ENCODE data around the gene VPS51. TPM values are rescaled to one million over a fixed set of nuclear protein-coding genes. Genes with fewer than 3 reads are reported as not detected.

The VPS51 gene
- total RNA-seq, 2 experiments from 2014 or later: 88.0 to 108 TPM

GRCh38 chr11:65109231-65110198 is 13.5 kb downstream of the VPS51 start:
- Mint-ChIP-seq H3K27ac (no peak overlapping the region), H3K36me3 (no peaks in the 10 kb centered on the region), H3K9me3 (no peaks in the 10 kb centered on the region), H3K4me3 (no peak overlapping the region), H3K4me1 (peaks cover 32% of the 10 kb centered on the region), H3K27me3 (no peaks in the 10 kb centered on the region)
- no peak for DNase-seq

- no peak overlapping the region for H3K27ac Mint-ChIP-seq
- no peak overlapping the region for H3K4me3 Mint-ChIP-seq
- H3K9me3 Mint-ChIP-seq: no peaks in the 10 kb centered on the region
- H3K27me3 Mint-ChIP-seq: no peaks in the 10 kb centered on the region
- H3K4me1 Mint-ChIP-seq: peaks cover 35% of the 10 kb centered on the region
- peak; percentile 93 for DNase-seq
- peaks cover 3% of the 10 kb centered on the region for H3K36me3 Mint-ChIP-seq
Observed at GRCh38 chr11:65110354-65110861, 14.4 kb downstream of the VPS51 start.

GRCh38 chr11:65111159-65111743 is 15.2 kb downstream of the VPS51 start:
- H3K27ac Mint-ChIP-seq: no peak overlapping the region

GRCh38 chr11:65111744-65112545 is 15.9 kb downstream of the VPS51 start, which contains the start of gene TM7SF2:
Gene TM7SF2 (plus strand): TSS chr11:65111872. CDS start chr11:65112016, 144 bp downstream.
- Mint-ChIP-seq H3K27ac (peak within 1 kb of the TSS; percentile 83), H3K9me3 (no peaks in the 10 kb centered on the region), H3K4me3 (peak within 1 kb of the TSS; percentile 88), H3K4me1 (peaks cover 44% of the 10 kb centered on the region), H3K36me3 (peaks cover 17% of the 10 kb centered on the region), H3K27me3 (peaks cover 3% of the 10 kb centered on the region)
- peak; percentile 95 for DNase-seq

More at GRCh38 chr11:65111159-65111743, 15.2 kb downstream of the VPS51 start:
- H3K4me1 Mint-ChIP-seq: peaks cover 41% of the 10 kb centered on the region
- H3K36me3 Mint-ChIP-seq: peaks cover 11% of the 10 kb centered on the region
- no peaks in the 10 kb centered on the region for H3K27me3 Mint-ChIP-seq
- no peaks in the 10 kb centered on the region for H3K9me3 Mint-ChIP-seq
- no peak for DNase-seq
- peak overlapping the region; percentile 88 for H3K4me3 Mint-ChIP-seq

GRCh38 chr11:65112546-65113360 is 16.7 kb downstream of the VPS51 start:
- H3K27ac Mint-ChIP-seq: peak overlapping the region; percentile 82
- peaks cover 19% of the 10 kb centered on the region for H3K36me3 Mint-ChIP-seq
- H3K9me3 Mint-ChIP-seq: no peaks in the 10 kb centered on the region

GRCh38 chr11:65113361-65113756 is 17.3 kb downstream of the VPS51 start:
- H3K27ac Mint-ChIP-seq: peak overlapping the region; percentile 82
- H3K27me3 Mint-ChIP-seq: peaks cover 3% of the 10 kb centered on the region
- H3K4me1 Mint-ChIP-seq: peaks cover 46% of the 10 kb centered on the region

More at GRCh38 chr11:65112546-65113360, 16.7 kb downstream of the VPS51 start:
- H3K4me3 Mint-ChIP-seq: peak overlapping the region; percentile 88
- peaks cover 3% of the 10 kb centered on the region for H3K27me3 Mint-ChIP-seq
- DNase-seq: peak; percentile 78
- H3K4me1 Mint-ChIP-seq: peaks cover 44% of the 10 kb centered on the region

GRCh38 chr11:65113839-65114238 is 17.8 kb downstream of the VPS51 start:
- DNase-seq: no peak
- no peaks in the 10 kb centered on the region for H3K9me3 Mint-ChIP-seq
- H3K4me1 Mint-ChIP-seq: peaks cover 51% of the 10 kb centered on the region
- H3K4me3 Mint-ChIP-seq: peak overlapping the region; percentile 88
- peak overlapping the region; percentile 35 for H3K27ac Mint-ChIP-seq
- peaks cover 25% of the 10 kb centered on the region for H3K36me3 Mint-ChIP-seq
- H3K27me3 Mint-ChIP-seq: peaks cover 3% of the 10 kb centered on the region

More at GRCh38 chr11:65113361-65113756, 17.3 kb downstream of the VPS51 start:
- no peak for DNase-seq
- H3K36me3 Mint-ChIP-seq: peaks cover 21% of the 10 kb centered on the region
- H3K9me3 Mint-ChIP-seq: no peaks in the 10 kb centered on the region
- peak overlapping the region; percentile 88 for H3K4me3 Mint-ChIP-seq

GRCh38 chr11:65114538-65115171 is 18.6 kb downstream of the VPS51 start:
- no peak for DNase-seq
- Mint-ChIP-seq H3K4me1 (peaks cover 54% of the 10 kb centered on the region), H3K27ac (peak overlapping the region; percentile 35), H3K9me3 (no peaks in the 10 kb centered on the region), H3K4me3 (peak overlapping the region; percentile 40), H3K36me3 (peaks cover 28% of the 10 kb centered on the region), H3K27me3 (peaks cover 3% of the 10 kb centered on the region)

- peak overlapping the region; percentile 99 for H3K27ac Mint-ChIP-seq
- H3K4me3 Mint-ChIP-seq: peak overlapping the region; percentile 86
- H3K36me3 Mint-ChIP-seq: peaks cover 35% of the 10 kb centered on the region
- peaks cover 57% of the 10 kb centered on the region for H3K4me1 Mint-ChIP-seq
- H3K27me3 Mint-ChIP-seq: peaks cover 3% of the 10 kb centered on the region
- no peaks in the 10 kb centered on the region for H3K9me3 Mint-ChIP-seq
- DNase-seq: no peak
Observed at GRCh38 chr11:65115361-65116082, 19.5 kb downstream of the VPS51 start.

- Mint-ChIP-seq H3K4me3 (peak overlapping the region; percentile 86), H3K27ac (peak overlapping the region; percentile 99), H3K4me1 (peaks cover 57% of the 10 kb centered on the region), H3K9me3 (no peaks in the 10 kb centered on the region), H3K36me3 (peaks cover 45% of the 10 kb centered on the region), H3K27me3 (peaks cover 6% of the 10 kb centered on the region)
- DNase-seq: peak; percentile 74
Observed at GRCh38 chr11:65116370-65117205, 20.6 kb downstream of the VPS51 start.

GRCh38 chr11:65117206-65118096 is 21.4 kb downstream of the VPS51 start, which contains the start of gene ZNHIT2:
Gene ZNHIT2 (minus strand): TSS chr11:65117701. CDS start chr11:65117653, 48 bp downstream.
- Mint-ChIP-seq H3K4me3 (peak within 1 kb of the TSS; percentile 86), H3K36me3 (peaks cover 53% of the 10 kb centered on the region), H3K4me1 (peaks cover 50% of the 10 kb centered on the region), H3K27ac (peak within 1 kb of the TSS; percentile 99), H3K9me3 (no peaks in the 10 kb centered on the region), H3K27me3 (peaks cover 6% of the 10 kb centered on the region)
- peak; percentile 100 for DNase-seq
